Nephron progenitor cell (in vitro differentiated cells): Measurements from ENCODE around the gene GTF3C4.
"Not testable (repeated sequence)": the region's sequence is repeated elsewhere in the genome, so short reads cannot be mapped to it uniquely, and the experiment has no call there.

Experiments used
- DNase-seq: peaks from one replicate; pipeline ENCODE4 v3.0.0; 2021
- H3K27ac Mint-ChIP-seq: 2 replicates; pipeline ENCODE4 v1.8.0; 2021; ENCODE audit warnings: mild to moderate bottlenecking, moderate library complexity, mixed read lengths
- H3K27me3 Mint-ChIP-seq: 2 replicates; pipeline ENCODE4 v1.8.0; 2021; ENCODE audit warnings: mild to moderate bottlenecking, low read depth, mixed read lengths; ENCODE audit not compliant: poor library complexity
- H3K36me3 Mint-ChIP-seq: 2 replicates; pipeline ENCODE4 v1.8.0; 2021; ENCODE audit warnings: low read depth, mixed read lengths
- H3K4me1 Mint-ChIP-seq: 2 replicates; pipeline ENCODE4 v1.8.0; 2021; ENCODE audit warnings: mixed read lengths
- H3K4me3 Mint-ChIP-seq: 2 replicates; pipeline ENCODE4 v1.8.0; 2021; ENCODE audit warnings: mild to moderate bottlenecking, moderate library complexity, mixed read lengths
- H3K9me3 Mint-ChIP-seq: 2 replicates; pipeline ENCODE4 v1.8.0; 2021; ENCODE audit warnings: mild to moderate bottlenecking, moderate library complexity, mixed read lengths
- TF ChIP-seq, protein P1 (sequence below): fragments of 200-600 bp; sonication (generic); IDR thresholded peaks from 2 replicates; pipeline ENCODE4 v1.5.0; 2021; ENCODE audit warnings: antibody characterized with exemption

Gene GTF3C4

DNA sequence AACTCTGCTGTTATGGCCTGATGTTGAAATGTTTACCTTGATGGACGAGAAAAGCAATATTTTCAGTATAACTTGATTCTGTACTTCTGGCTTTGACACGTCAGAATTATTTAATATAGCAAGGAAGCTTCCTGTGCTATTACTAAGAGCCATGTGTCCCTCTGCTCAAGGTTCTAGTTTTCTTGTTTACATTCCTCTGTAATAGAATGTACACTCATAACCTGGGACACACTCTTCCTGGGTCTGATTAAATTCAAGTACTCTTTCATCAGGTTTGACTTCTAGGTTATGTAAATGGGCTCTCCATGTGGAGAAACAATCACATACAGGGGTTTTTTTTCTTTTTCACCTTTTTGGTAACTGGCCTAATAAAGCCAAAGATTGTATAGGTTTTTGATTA is 33.1 kb downstream of the GTF3C4 start:
- TF ChIP-seq, protein P1, sequence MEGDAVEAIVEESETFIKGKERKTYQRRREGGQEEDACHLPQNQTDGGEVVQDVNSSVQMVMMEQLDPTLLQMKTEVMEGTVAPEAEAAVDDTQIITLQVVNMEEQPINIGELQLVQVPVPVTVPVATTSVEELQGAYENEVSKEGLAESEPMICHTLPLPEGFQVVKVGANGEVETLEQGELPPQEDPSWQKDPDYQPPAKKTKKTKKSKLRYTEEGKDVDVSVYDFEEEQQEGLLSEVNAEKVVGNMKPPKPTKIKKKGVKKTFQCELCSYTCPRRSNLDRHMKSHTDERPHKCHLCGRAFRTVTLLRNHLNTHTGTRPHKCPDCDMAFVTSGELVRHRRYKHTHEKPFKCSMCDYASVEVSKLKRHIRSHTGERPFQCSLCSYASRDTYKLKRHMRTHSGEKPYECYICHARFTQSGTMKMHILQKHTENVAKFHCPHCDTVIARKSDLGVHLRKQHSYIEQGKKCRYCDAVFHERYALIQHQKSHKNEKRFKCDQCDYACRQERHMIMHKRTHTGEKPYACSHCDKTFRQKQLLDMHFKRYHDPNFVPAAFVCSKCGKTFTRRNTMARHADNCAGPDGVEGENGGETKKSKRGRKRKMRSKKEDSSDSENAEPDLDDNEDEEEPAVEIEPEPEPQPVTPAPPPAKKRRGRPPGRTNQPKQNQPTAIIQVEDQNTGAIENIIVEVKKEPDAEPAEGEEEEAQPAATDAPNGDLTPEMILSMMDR, result no peak
- H3K9me3 Mint-ChIP-seq, result peaks cover 37% of the 10 kb centered on the region
- H3K4me3 Mint-ChIP-seq, result no peak overlapping the region
- DNase-seq, result no peak
- H3K27me3 Mint-ChIP-seq, result peaks cover 16% of the 10 kb centered on the region
- peaks cover 4% of the 10 kb centered on the region for H3K36me3 Mint-ChIP-seq
- no peak overlapping the region for H3K27ac Mint-ChIP-seq
- H3K4me1 Mint-ChIP-seq, result no peaks in the 10 kb centered on the region

DNA sequence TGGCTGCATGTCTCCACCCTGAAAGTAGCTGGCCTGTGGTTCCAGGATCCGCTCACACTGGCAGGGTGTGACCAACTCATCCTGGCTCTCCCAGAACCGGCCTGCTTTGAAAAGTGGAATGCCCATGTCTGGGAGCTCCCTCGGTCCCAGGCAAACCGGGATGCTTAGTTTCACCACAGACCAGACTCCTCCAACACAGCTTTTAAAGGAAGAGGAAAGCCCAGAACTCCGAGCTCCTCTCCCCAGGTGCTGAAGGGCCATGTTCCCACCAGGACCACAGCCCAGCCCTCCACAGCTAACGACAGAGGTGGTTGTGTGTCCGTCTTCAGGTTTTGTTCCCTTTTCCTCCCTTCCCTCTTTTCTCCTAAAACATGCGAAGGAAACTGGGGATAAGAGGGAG is 38.0 kb downstream of the GTF3C4 start:
- TF ChIP-seq, protein P1, result no peak
- Mint-ChIP-seq H3K9me3 (peaks cover 13% of the 10 kb centered on the region), H3K4me1 (no peaks in the 10 kb centered on the region), H3K27me3 (peaks cover 27% of the 10 kb centered on the region), H3K27ac (no peak overlapping the region), H3K4me3 (no peak overlapping the region), H3K36me3 (no peaks in the 10 kb centered on the region)
- no peak for DNase-seq

DNA sequence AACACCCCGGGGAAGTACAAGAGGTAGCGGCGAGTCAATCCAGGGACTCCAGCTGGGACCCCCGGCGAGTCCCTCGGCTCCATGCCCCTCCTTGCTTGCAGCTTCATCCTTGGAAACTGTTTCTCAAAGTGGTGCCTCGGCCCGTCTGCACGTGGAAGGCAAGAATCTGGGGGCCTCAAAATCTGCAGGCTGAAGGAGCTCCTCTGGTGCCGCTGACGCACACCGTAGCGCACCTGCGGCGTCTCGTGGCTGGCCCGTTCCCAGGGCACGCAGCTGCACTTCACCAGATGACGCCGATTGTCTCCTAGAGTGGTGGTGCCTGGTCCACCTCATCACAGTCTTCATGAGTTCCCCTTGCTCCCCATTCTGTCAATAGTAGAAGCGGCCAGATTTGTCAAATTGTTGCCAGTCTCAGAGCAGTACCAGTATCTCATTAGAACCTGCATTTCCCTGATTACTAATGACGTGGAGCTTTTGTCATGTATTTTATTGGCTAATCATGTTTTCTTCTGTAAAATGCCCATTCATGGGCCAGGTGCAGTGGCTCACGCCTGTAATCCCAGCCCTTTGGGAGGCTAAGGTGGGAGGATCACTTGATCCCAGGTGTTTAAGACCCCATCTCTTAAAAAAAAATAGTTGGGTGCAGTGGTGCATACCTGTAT is 38.6 kb downstream of the GTF3C4 start:
- H3K27ac Mint-ChIP-seq, result no peak overlapping the region
- H3K4me1 Mint-ChIP-seq, result no peaks in the 10 kb centered on the region
- H3K9me3 Mint-ChIP-seq, result peaks cover 9% of the 10 kb centered on the region
- peaks cover 24% of the 10 kb centered on the region for H3K27me3 Mint-ChIP-seq
- no peaks in the 10 kb centered on the region for H3K36me3 Mint-ChIP-seq
- TF ChIP-seq, protein P1, result no peak
- DNase-seq, result no peak
- no peak overlapping the region for H3K4me3 Mint-ChIP-seq

DNA sequence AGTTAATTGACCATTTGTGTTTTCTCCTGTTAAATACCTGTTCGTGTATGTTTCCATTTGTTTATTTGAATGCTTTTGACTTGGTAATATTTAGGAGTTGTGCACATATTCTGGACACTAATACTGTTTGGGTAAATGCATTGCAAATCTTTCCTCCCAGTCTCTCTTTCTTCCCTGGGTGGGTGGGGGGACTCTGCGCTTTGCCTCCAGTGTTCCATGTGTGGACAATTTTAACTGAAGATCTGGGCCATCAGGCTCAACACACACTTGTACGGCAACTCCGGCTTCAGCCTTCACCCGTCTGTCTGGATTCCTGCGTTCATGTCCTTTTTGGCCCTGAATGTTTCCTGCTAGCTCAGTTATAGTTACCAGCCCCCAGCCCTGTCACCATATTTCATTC is 40.1 kb downstream of the GTF3C4 start:
- Mint-ChIP-seq H3K9me3 (peaks cover 6% of the 10 kb centered on the region), H3K4me3 (no peak overlapping the region), H3K4me1 (no peaks in the 10 kb centered on the region), H3K36me3 (no peaks in the 10 kb centered on the region), H3K27me3 (peaks cover 24% of the 10 kb centered on the region), H3K27ac (no peak overlapping the region)
- no peak for DNase-seq
- TF ChIP-seq, protein P1, result no peak

DNA sequence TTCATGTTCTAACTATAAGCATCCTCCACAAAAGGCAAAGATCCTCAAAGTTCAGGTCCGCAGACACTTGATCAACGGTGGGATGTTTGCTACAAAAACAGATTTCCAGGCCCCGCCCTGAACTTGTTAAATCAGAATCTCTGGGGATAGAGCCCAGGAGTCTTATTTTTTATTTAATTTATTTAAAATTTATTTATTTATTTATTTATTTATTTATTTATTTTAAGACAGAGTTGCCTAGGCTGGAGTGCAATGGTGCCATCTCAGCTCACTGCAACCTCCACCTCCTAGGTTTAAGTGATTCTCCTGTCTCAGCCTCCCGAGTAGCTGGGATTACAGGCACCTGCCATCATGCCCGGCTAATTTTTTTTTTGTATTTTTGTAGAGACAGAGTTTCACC is 40.9 kb downstream of the GTF3C4 start:
- H3K4me3 Mint-ChIP-seq, H3K9me3 Mint-ChIP-seq, H3K27ac Mint-ChIP-seq, DNase-seq, H3K4me1 Mint-ChIP-seq, H3K36me3 Mint-ChIP-seq: not testable (repeated sequence)
- peaks cover 19% of the 10 kb centered on the region for H3K27me3 Mint-ChIP-seq

DNA sequence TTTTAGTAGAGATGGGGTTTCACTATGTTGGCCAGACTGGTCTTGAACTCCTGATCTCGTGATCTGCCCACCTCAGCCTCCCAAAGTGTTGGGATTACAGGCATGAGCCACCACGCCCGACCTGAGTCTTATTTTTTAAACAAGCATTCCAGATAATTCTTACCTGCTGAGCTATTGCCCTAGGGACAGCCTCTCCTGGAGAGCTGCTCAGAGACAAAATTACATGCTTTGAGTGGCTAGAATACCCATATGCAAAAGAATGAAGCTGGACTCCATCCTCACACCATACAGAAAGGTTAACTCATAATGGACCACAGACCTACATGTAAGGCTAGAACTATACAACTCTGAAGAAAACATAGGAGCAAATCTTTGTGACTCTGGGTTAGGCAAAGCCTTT is 41.6 kb downstream of the GTF3C4 start:
- H3K27ac Mint-ChIP-seq, result no peak overlapping the region
- H3K36me3 Mint-ChIP-seq, result no peaks in the 10 kb centered on the region
- H3K4me1 Mint-ChIP-seq, result no peaks in the 10 kb centered on the region
- no peak for DNase-seq
- TF ChIP-seq, protein P1, result no peak
- H3K4me3 Mint-ChIP-seq, result no peak overlapping the region
- peaks cover 16% of the 10 kb centered on the region for H3K27me3 Mint-ChIP-seq
- peaks cover 6% of the 10 kb centered on the region for H3K9me3 Mint-ChIP-seq
